DMS153 treated with DMSO at 0.1 percent for 48 hours (cell line): Measurements from ENCODE around the gene AGBL4.

Experiments
- DNase-seq: peaks from one replicate; lab custom pipeline; 2025; ENCODE audit not compliant: unreplicated experiment; lab: John Stamatoyannopoulos, UW

AGBL4 gene

GRCh38 chr1:49197081-49197480 is 826.7 kb downstream of the AGBL4 start:
- DNase-seq: no peak

GRCh38 chr1:49190138-49190537 is 833.6 kb downstream of the AGBL4 start:
- DNase-seq: no peak

- no peak for DNase-seq
Measured at GRCh38 chr1:49187056-49187455, 836.7 kb downstream of the AGBL4 start.

- no peak for DNase-seq
Measured at GRCh38 chr1:49185450-49185980, 838.2 kb downstream of the AGBL4 start.

GRCh38 chr1:49183489-49183888 is 840.3 kb downstream of the AGBL4 start:
- DNase-seq: no peak

- DNase-seq: no peak
Measured at GRCh38 chr1:49181033-49181432, 842.7 kb downstream of the AGBL4 start.

- no peak for DNase-seq
Measured at GRCh38 chr1:49171941-49172593, 851.7 kb downstream of the AGBL4 start.

- DNase-seq: no peak
Measured at GRCh38 chr1:49166031-49166430, 857.7 kb downstream of the AGBL4 start.

GRCh38 chr1:49163031-49163430 is 860.7 kb downstream of the AGBL4 start:
- DNase-seq: no peak

GRCh38 chr1:49160677-49161076 is 863.1 kb downstream of the AGBL4 start:
- no peak for DNase-seq

GRCh38 chr1:49136738-49137251 is 887.0 kb downstream of the AGBL4 start:
- DNase-seq: no peak

- DNase-seq: no peak
Measured at GRCh38 chr1:49125746-49126145, 898.0 kb downstream of the AGBL4 start.

- DNase-seq: no peak
Measured at GRCh38 chr1:49111931-49112330, 911.8 kb downstream of the AGBL4 start.

GRCh38 chr1:49106445-49106844 is 917.3 kb downstream of the AGBL4 start:
- no peak for DNase-seq

GRCh38 chr1:49104575-49104974 is 919.2 kb downstream of the AGBL4 start:
- DNase-seq: no peak

GRCh38 chr1:49102752-49103151 is 921.0 kb downstream of the AGBL4 start:
- no peak for DNase-seq

- no peak for DNase-seq
Measured at GRCh38 chr1:49098866-49099265, 924.9 kb downstream of the AGBL4 start.

GRCh38 chr1:49086327-49086726 is 937.4 kb downstream of the AGBL4 start:
- no peak for DNase-seq

GRCh38 chr1:49085079-49085478 is 938.7 kb downstream of the AGBL4 start:
- no peak for DNase-seq

- no peak for DNase-seq
Measured at GRCh38 chr1:49060766-49061165, 963.0 kb downstream of the AGBL4 start.

- no peak for DNase-seq
Measured at GRCh38 chr1:49059087-49059486, 964.7 kb downstream of the AGBL4 start.

- DNase-seq: peak; percentile 50
Measured at GRCh38 chr1:49052102-49052501, 971.7 kb downstream of the AGBL4 start.

- DNase-seq: no peak
Measured at GRCh38 chr1:49051647-49052046, 972.1 kb downstream of the AGBL4 start.
